Cortex of kidney (tissue), 1 donor: ENCODE results near the gene TSPAN4.

Source experiments
- DNase-seq: peaks from one replicate; lab custom pipeline; 2025; lab: John Stamatoyannopoulos, UW

The TSPAN4 gene

DNA sequence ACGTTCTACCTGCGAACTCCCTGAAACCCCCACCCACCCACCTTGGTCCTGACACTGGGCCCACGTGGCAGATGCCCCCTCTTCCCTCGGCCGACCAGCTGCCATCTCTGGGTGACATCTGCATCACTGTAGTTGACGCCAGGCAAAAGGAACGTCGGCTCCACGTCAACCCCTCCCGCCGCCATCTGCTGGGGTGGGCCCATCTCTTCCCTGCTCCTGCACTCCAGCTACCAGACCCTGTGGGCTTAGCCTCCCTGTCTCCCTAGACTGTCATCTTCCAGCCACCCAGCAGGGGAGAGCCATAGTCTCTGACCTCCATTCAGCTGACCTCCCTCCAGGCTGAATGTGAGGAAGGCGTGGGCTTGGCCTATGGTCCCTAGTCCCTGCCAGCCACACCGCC lies 46.6 kb downstream of the TSPAN4 start:
- DNase-seq: no peak

DNA sequence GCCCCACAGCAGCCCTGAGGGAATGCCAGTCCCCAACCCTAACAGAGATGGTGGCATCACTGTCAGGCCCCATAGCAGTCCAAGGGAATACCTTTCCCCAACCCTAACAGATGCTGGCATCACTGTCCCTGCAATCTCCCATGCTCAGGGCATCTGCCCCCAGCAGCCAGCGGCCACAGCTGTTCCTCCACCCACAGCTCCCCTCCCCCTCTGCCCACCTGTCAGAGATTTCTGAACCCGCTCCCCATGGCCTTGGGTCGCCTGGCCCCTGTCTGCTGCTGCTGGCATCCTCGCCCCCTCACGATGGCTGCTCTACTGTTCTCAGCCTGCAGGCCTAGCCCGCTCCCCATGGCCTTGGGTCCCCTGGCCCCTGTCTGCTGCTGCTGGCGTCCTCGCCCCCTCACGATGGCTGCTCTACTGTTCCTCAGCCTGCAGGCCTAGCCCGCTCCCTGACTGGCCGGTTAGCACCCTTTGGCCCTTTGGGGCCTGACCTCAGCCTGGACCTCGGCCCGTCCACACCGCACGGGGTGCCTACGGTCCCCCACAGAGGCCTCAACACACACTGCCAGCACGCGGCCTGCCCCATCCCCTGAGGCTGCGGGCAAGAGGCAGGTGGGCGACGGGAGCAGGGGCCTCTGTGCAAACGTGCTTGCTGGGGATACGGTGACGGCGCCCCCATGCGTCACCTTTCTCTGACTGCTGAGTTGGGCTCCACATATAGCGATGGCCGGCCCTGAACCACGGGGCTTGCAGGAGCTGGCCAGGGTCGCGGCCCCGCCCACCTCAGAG lies 47.2 kb downstream of the TSPAN4 start:
- DNase-seq: no peak

DNA sequence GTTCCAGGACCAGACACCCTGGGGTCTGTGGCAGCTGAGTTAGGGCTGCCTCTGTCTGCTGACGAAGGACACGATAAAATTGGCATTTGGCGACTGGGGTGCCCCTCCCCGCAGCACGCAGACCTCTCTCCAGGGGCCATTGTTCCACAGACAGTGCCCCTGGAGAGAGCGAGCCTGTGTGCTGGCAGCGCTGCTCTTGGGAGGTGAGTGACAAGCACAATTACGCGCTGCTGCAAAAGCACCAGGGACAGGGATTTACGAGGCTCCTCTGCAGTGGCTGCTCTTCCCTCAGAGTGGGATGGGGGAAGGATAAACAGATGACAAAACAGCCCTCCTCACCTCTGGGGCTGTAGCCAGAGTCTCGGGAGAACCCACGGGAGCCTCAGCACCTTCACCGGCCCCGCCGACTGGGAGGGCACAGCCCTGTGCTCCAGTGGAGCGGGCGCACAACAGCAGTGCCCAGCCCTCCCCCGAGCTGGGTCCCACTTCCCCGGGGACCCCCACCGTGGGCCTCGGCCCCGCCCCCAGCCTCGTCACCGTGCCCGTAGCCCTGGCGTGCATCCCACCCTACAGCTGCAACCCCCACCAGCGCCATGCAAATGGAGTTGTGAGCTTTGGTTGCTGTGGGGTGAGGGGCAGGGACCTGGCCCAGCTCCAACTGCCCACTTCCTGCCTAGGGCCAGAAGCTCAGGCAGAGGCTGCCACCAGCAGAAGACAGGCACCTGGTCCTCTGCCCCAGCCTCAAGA lies 48.3 kb downstream of the TSPAN4 start:
- no peak for DNase-seq

DNA sequence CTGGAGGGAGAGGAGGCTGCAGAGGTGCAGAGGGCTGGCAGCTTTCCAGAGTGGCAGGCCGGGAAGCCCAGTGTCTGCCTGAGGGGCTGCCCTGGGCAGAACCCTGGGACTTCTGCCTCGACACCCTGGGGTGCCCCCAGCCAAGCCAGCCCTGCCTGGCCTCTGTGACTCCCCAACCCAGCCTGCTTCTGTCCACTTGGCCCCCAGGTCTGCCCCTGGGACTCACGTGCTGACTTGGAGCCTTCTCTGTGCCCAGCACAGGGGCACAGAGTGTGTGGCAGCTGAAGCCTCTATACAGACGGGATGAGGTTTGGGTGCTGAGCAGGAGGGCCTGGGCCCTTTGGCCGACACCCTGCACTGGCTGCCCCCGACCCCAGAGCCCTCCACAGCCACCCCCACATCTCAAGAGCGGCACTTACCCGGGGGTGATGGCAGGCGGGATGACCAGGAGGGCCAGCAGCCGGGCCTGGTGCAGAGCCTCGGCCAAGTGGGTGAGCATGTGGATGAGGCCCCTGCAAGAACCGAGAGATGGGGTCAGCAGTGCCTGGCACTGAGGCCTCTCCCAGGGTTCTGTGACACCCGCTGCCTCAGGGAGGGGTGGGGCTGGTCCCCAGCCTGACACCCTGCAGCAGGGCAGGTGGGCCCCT lies 50.5 kb downstream of the TSPAN4 start:
- no peak for DNase-seq

DNA sequence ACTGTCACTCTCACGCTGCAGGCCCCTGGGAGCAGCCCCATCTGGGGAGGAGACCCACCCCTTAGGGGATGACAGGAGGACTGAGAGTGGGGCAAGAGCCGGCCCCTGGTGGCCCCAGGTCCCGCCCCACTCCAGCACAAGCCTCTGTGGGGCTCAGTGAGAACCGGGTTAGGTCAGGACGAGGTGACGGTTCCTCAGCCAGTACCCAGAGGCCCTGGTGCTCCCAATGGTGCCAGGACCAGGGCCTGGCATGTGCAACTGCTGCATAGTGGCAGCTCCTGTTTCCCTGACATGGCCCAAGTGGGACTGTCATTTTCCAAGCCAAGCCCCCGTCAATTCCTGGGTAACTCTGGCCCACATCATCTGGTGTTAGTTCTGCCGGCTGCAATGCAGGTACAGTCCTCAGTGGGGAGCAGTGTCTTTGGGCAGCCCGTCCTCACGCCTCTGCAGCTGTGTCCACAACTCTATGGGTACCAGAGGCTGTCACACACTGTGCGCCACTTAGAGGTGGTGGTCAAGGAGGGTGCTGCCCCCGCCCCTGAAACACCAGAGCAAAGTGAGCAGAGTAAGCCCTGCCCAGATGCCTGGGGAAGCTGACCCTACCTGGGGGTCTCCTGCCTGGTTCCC lies 52.0 kb downstream of the TSPAN4 start:
- DNase-seq: no peak

DNA sequence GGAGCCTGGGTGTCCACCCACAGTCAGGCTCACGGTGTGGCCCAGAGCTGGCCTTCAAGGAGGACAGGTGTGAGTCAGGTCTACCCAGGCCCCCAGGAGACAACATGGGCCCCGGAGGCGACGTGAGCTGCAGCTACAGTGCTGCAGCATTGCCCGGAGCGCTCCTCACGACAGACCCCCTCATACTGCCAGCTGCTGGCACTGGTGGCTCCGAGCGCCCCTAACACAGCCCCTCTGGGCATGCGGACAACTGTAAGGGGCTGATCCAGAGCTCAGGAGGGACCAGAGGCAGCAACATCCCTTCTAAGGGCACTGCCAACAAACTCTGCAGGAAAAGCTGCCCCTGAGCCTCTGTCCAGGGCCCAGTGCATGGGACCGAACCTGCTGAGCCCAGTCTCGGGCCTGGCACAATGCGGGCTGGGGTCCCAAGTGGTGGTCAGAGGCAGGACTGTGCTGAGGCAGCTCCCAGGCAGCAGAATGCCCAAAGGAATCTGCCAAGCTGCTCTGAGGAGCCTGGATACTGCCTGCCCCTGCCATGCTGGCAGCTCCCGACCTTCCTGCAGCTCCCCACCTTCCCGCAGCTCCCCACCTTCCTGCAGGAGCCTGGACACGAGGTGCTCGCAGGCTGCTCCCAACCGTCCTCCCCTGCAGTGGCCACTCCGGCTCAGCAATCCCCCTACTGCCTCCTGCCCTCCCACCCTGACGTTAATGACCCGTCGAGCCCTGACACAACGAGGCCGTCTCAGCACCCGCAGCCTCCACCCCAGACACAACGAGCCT lies 52.9 kb downstream of the TSPAN4 start:
- DNase-seq: no peak

DNA sequence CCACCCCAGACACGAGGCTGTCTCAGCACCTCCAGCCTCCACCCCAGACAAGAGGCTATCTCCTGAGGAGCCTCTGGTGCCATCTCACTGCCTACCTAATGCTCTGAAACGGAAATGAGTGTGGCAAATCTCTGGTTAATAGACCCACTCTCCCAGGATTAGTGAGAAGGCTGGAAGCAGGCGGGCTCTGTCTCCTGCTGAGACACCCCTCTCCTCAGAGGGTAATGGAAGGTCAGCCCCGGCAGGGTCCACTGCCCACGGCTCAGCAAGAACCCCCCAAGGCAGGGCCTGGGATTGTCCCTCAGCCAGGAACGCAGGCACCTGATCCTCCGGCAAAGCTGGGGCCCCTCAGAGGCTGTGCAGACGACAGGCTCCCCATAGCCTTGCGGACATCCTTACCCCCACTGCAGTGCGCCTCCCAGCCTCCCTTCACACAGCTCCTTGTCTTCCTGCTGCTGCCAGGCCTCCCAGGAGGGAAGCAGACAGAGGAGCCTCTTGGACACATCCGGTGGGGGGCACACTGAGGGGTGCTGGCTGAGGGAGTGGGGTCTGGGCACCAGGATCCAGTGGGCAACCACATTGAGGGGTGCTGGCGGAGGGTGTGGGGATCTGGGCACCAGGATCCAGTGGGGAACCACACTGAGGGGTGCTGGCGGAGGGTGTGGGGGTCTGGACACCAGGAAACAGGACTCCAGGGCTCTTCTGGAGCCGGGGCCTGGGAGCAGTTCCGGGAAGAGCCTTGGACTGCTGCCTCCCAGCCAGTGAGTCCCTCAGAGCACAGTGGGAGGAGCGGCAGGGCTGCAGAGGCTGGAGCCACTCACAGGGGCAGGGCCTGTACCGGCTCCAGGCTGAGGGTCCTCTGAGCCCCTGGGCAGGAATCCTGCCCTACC lies 54.8 kb downstream of the TSPAN4 start:
- DNase-seq: no peak

DNA sequence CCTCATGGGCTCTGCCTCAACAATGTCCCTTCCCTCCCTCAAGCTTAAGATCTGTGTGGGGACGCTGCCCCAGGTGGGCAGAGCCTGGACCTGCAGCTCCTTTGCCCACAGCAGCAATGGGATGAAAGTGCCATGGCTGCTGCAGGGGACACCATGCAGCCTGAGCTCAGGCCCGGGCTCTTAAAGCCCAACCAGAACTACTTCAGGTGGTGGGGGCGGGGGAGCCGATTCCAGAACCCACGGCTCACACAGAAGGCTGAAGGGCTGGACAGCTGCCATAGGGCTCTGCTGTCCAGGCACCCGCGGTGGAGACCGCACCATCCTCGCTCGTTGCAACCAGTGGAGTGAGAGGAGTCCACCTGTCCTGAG lies 55.5 kb downstream of the TSPAN4 start:
- no peak for DNase-seq

DNA sequence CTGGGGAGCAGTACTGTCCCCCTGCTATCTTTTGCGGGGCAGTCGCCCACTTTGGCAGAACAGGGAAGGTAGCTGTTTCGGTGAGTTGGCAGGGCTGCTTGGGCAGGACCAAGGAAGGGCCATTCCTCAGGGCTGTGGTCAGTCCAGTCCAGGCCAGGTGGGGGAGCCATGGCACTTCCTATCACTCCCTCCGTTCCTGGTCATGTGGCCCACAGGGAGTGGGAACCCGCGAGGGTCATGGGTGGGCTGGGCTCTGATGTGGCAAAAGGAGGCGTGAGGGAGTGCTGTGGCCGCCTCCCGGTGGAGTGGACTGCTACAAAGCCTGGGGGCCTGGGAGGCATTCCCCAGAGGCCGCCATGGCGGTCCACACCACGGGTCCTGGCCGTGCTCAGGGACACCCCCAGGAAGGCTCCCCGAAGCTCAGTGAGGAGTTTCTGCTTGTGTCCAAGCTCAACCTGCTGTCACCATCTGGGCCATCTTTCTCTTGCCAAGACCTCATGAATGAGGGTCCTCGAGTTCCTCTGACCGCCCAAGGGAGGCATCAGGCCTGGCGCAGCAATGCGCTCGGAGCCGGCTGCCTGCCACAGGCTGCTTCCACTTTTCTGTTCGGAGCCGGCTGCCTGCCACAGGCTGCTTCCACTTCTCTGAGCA lies 56.0 kb downstream of the TSPAN4 start:
- DNase-seq: no peak

DNA sequence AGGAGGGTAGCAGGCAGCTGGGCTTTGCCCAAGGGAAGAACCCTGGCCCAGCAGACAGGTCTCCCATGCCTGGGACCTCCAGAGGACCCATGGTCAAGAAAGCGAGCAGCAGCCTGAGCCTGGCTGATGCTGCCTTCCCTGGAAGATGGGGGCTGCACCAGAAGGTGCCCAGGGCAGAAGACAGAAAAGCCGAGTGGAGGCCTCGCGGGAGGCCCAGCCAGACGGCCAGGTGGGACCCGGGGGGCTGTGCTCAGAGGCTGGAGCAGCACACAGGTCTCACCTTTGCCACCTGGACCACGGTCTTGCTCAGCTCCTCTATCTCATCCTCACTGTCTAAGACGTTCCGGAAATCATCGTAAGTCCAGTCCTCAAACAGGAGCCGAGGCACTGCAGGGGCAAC lies 57.1 kb downstream of the TSPAN4 start:
- no peak for DNase-seq

DNA sequence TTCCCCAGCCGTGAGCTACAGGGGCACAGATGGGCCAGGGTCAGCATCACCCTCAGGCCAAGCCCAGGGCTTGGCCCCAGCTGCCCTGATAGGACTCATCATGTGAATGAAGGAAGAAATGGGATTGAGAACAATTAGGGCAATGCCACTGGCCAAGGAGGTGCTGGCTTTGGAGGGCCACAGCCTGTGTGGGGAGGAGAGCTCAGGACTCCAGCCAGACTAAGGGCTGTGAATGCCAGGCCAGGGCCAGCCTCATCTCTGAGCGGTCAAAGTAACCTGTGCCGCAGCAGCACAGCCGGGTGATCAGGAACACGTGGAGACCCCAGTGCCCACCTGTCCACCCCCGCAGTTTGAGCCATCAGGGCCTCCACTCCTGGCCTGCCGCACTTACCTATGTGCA lies 57.9 kb downstream of the TSPAN4 start:
- DNase-seq: no peak

DNA sequence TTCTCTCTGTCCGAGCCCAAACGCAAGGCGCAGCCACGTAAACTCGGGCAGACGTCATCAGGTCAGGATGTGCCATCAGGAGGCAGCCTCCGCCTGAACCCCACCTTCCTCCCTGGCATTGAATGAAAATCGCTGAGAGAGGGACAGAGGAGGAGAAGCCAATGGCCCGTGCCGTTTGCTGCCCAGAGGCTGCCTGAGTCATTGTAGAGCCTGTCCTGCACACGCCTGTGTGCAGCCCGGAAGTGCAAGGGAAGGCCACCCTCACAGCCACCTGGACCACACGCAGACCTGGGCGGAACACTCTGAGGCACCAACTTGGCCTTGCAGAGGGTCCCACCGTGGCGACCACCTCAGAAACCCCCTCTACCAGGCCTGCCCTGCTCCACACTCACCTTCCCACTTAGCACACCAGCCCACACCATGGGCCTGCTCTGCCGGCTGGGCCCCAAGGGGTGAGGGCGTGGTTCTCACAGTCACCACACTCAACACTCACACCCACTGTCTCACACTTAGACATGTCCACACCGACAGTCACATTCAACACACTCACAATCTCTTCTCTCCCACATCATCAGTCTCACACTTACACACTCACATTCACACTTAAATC lies 58.9 kb downstream of the TSPAN4 start:
- no peak for DNase-seq

DNA sequence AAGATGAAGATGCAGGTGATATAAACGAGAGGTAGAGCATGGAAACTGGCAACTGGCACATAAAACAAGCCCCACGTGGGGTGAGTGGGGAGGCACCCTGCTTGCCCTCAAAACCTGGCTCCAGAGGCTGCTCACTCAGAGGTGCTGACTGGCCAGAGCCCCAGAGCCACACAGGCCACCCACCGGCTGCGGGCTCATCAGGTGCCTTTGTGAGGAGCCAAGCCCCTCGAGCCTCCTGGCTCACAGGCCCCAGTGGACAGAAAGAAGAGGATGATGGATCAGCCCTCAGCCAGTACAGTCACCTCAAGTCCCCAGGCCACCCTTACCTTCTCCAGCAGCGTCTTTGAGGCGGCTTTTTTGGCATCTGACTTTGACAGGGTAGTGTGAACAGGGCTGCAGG lies 61.7 kb downstream of the TSPAN4 start:
- DNase-seq: no peak

DNA sequence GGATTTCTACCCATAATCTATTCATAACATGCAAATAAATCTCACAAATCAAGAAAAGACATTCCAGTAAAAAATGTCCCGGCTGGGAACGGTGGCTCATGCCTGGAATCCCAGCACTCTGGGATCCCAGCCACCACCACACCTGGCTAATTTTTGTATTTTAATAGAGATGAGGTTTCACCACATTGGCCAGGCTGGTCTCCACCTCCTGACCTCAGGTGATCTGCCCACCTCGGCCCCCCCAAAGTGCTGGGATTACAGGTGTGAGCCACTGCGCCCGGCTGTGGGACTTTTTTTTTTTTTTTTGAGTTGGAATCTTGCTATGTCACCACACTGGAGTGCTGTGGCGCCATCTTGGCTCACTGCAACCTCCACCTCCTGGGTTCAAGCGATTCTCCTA lies 63.3 kb downstream of the TSPAN4 start:
- DNase-seq: no peak

DNA sequence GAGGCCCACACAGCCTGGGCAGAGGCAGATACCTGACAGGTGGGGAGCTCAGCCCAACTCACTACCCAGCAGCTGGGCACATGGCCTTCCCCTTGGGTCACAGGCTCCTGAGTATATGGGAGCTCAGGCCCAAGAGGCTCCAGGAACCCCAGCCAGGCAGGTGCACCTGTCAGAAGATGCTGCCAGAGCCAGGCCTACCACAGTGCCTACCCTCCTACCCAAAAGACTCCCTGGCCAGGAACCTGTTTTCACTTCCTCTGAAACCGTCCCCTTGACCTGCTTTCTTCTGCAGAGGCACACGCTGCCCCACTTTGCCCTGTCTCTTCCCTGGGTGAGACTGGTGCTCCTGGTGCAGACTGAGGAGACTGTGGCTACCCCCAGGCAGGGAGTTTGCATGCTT lies 65.0 kb downstream of the TSPAN4 start:
- DNase-seq: no peak

DNA sequence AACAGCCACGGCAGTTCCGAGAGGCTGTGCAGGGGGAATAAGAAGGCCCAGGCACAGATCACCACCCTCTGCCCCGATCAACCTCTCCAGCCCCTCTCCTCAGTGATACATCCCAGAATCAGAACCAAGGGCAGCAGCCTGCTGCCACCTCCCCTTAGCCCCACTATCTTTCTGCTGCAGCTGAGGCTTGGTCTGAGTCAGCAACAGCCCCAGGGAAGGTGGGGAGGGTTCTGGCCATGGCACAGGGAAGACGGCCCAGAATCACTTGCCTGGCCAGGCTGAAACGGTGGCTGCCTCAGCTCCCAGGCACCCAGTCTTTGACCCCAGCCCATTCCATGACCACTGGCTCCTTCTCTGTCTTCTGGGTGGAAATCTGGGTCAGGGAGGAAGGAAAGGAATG lies 65.6 kb downstream of the TSPAN4 start:
- no peak for DNase-seq

DNA sequence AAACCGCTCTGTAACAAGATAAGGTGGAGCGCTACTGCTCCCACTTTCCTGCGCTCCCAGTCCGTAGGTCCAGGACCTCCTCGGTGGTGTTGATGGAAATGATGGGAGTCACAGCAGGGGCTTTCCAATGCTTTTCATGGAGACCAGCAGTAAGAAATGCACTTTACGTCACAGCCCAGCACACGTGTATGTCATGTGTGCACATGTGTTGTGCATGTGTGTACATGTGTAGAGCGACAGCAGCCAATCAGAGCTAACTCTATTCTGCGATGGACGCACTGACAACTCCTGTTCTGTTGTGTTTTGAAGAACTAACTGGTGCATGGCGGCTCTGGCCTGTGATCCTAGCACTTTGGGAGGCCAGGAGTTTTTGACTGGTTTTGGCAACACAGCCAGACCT lies 66.8 kb downstream of the TSPAN4 start:
- no peak for DNase-seq

DNA sequence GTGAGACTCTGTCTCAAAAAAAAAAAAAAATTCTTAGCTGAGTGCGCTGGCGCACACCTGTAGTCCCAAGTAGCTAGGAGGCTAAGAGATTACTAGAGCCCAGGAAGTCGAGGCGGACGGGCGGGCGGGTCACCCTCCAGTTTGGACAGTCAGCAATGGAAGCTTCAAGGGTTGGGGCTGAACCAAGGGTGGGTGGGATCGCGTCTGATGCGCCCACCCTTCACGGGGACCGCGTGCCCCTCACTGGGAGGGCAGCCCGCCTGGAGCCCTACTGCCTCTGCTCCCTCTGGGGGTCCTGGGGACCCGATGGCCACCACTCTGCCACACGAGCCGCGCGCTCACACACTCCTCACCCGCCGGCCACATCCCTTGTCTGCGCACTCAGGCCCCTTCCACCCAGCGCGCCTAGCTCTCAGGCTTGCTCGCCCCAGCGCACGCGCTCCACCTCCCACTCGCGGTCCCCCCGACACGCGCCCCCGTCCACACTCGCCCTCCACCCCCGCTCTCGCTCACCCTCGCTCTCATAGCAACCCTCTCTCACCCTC lies 67.5 kb downstream of the TSPAN4 start:
- DNase-seq: no peak

DNA sequence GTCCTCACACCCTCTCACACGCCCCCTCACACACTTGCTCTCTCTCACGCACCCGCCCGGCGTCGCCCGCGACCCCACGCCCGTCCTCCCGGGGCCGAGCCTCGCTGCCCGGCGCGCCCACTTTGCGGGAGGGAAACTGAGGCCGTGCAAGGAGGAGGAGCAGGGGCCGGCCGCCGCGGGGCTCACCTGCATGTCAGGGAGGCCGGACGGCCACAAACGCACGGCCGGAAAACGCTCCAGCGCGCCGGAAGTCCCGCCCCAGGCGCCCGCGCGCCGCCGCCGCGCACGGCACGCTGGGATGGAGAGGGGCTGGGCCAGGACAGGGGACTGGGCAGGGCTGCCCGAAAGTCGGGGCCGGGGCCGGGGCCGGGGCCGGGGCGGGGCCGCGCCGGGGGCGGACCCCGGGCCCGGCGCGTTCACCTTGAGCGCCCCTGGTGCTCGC lies 68.0 kb downstream of the TSPAN4 start, which contains the start of gene CHID1:
TSS of gene CHID1 (minus strand) at position 222 of the 442 bp plus-strand sequence. CDS start 5,994 bp downstream, outside the sequence.
- DNase-seq: no peak
